Measurements from ENCODE around the gene NSUN3. TPM values are rescaled to one million over a fixed set of nuclear protein-coding genes. Genes with fewer than 3 reads are reported as not detected.

The NSUN3 gene
- total RNA-seq, result 10 to 100 TPM; 14.4 to 15.8 TPM

DNA sequence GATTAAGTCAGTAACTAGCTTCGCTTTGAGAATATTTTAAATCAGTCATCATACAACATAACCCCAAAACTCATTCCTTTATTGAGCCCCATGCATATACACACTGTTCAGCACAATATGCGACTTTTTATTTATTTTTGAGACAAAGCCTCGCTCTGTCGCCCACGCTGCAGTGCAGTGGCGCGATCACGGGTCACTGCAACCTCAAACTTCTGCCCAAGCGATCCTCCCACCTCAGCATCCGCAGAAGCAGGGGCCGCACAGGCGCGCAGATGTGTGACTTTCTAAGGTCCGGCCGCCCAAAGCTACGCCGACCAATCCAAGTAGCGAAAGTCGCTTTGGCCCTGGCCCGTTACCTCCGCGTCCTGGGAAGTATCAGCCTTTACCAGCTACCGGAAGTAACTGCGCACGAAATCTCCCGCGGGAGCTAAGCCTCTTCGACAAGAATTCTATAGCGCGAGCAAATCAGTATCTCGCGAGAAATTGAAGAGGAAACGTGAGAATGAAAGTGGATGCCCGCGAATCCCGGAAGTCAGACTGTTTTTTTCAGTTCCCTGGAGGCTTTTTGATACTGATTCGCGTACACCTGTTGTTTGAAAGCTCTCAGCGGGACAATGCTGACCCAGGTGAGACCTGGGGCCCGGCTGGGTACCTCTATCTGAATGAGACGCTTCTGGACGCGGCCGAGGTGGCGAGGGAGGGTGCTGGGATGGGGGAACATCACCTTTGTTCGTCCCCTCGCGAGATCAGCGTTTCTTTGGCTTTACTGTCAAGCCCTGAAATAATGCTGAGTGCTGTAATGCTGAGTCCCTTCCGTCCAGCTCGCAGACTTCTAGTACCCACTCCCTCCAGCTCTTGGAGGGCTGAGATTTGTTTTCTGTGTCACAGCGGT is at the start of gene NSUN3, which contains the start of gene DHFR2:
Gene NSUN3, plus strand, starts transcription at position 549 of the 892 bp plus-strand sequence. Its CDS starts 66 bp downstream, at position 615.
Gene DHFR2, minus strand, starts transcription at position 404 of the 892 bp plus-strand sequence. CDS start 1,405 bp downstream, outside the sequence.
- ATAC-seq (ENCODE audit: insufficient number of reproducible peaks, low FRiP score, low read depth), result peak; percentile 95
- TF ChIP-seq, protein P1, sequence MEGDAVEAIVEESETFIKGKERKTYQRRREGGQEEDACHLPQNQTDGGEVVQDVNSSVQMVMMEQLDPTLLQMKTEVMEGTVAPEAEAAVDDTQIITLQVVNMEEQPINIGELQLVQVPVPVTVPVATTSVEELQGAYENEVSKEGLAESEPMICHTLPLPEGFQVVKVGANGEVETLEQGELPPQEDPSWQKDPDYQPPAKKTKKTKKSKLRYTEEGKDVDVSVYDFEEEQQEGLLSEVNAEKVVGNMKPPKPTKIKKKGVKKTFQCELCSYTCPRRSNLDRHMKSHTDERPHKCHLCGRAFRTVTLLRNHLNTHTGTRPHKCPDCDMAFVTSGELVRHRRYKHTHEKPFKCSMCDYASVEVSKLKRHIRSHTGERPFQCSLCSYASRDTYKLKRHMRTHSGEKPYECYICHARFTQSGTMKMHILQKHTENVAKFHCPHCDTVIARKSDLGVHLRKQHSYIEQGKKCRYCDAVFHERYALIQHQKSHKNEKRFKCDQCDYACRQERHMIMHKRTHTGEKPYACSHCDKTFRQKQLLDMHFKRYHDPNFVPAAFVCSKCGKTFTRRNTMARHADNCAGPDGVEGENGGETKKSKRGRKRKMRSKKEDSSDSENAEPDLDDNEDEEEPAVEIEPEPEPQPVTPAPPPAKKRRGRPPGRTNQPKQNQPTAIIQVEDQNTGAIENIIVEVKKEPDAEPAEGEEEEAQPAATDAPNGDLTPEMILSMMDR (IDR thresholded peaks at IDR 0.05), result no peak
- H3K9me3 ChIP-seq, result no peaks in the 10 kb centered on the region
- H3K4me3 ChIP-seq, result peak within 1 kb of the TSS; percentile 84
- H3K27ac ChIP-seq, result peak within 1 kb of the TSS; percentile 91 to 97
- peak; percentile 79 for DNase-seq (ENCODE audit: low spot score)
- no peaks in the 10 kb centered on the region for H3K36me3 ChIP-seq
- peaks cover 18 to 33% of the 10 kb centered on the region in 2 donors for H3K4me1 ChIP-seq (ENCODE audit: control insufficient read depth in 1 of 2, low read depth in 2 of 2)
- no peaks in the 10 kb centered on the region for H3K27me3 ChIP-seq (replicated peaks; ENCODE audit: insufficient read depth)

DNA sequence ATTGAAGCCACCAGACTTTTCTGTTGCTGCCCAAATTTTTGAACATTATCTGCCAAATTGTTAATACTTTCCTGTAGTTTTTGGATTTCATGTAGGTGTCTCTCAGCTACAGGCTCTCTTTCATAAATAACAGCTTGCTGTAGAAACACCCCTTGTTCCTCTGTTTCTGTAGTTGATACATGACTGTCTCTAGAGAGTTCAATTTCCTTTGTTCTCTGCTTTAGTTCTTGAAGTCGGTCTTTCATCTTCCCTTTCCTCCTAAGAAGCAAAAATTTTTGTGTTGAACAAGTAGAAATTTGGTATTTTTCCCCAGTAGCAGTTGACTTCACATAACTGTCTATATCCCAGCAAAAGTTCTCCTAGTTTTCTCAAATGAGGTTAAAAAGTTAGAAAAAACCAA is 47.8 kb upstream of the NSUN3 start:
- H3K36me3 ChIP-seq, result no peaks in the 10 kb centered on the region
- no peaks in the 10 kb centered on the region for H3K27me3 ChIP-seq (replicated peaks; ENCODE audit: insufficient read depth)
- DNase-seq (ENCODE audit: low spot score) (no peak), ATAC-seq (ENCODE audit: insufficient number of reproducible peaks, low FRiP score, low read depth) (no peak)
- H3K9me3 ChIP-seq, result no peaks in the 10 kb centered on the region
- TF ChIP-seq, protein P1 (IDR thresholded peaks at IDR 0.05), result no peak
- H3K27ac ChIP-seq, result no peak overlapping the region
- H3K4me1 ChIP-seq (ENCODE audit: control insufficient read depth in 1 of 2, low read depth in 2 of 2), result no peaks in the 10 kb centered on the region
- no peak overlapping the region for H3K4me3 ChIP-seq

DNA sequence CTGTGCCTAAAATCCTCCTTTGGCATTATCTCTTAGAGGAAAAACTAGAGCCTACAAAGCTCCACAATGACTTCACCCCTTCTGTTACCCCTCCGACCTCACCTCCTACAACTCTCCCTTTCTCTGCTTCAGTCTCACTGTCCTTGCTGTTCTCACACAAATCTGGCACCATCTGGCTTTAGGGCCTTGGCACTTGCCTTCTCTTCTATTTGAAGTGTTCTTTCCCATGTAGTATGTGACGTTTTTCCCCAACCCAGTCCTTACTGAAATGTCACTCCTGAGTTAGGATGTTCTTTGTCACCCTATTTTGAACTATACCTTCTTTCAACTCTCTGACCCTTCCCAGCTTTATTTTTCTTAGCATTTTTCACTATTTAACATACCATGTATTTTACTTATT is 43.2 kb upstream of the NSUN3 start:
- H3K27ac ChIP-seq, result no peak overlapping the region
- TF ChIP-seq, protein P1 (IDR thresholded peaks at IDR 0.05), result no peak
- ATAC-seq (ENCODE audit: insufficient number of reproducible peaks, low FRiP score, low read depth), result no peak
- H3K27me3 ChIP-seq (replicated peaks; ENCODE audit: insufficient read depth), result no peaks in the 10 kb centered on the region
- no peaks in the 10 kb centered on the region for H3K36me3 ChIP-seq
- no peak for DNase-seq (ENCODE audit: low spot score)
- H3K4me1 ChIP-seq (ENCODE audit: control insufficient read depth in 1 of 2, low read depth in 2 of 2), result peaks cover 1 to 6% of the 10 kb centered on the region in 2 donors
- no peaks in the 10 kb centered on the region for H3K9me3 ChIP-seq
- H3K4me3 ChIP-seq, result no peak overlapping the region

DNA sequence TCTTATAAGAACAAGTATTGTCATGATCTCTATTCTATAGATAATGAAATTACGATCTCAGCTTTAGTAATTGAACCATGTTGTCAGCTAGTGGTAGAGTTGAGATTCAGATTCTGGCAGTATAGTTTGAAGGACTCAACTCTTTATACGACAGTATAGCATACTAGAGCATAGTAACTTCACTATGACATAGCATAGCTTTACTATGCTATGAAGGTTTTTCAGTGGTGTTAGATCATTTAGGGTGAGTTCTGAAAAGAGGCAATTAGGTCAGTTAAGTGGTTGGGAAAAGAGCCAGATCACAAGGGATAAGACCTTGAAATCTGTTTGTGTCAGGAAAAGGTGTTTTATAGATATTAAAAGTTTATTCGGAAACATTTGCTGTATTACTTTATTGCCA is 42.6 kb upstream of the NSUN3 start:
- H3K4me3 ChIP-seq, result no peak overlapping the region
- no peaks in the 10 kb centered on the region for H3K36me3 ChIP-seq
- H3K4me1 ChIP-seq (ENCODE audit: control insufficient read depth in 1 of 2, low read depth in 2 of 2), result peaks cover 2 to 9% of the 10 kb centered on the region in 2 donors
- H3K9me3 ChIP-seq, result no peaks in the 10 kb centered on the region
- no peak overlapping the region for H3K27ac ChIP-seq
- DNase-seq (ENCODE audit: low spot score) (no peak), ATAC-seq (ENCODE audit: insufficient number of reproducible peaks, low FRiP score, low read depth) (no peak)
- no peaks in the 10 kb centered on the region for H3K27me3 ChIP-seq (replicated peaks; ENCODE audit: insufficient read depth)
- TF ChIP-seq, protein P1 (IDR thresholded peaks at IDR 0.05), result no peak

DNA sequence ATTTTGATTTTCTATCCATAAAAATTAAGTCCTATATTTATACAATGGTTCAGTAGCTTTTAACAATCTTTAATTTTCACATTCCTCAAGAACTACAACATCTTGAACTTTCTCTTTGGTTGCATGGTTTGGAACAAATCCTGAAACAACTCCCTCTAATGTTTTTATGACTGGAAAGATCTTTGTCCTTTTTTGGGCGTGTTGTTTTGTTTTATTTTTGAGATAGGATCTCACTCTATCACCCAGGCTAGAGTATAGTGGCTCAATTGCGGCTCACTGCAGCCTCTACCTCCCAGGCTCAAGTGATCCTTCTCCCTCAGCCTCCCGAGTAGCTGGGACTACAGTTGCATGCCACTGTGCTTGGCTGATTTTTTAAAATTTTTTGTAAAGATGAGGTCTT is 38.5 kb upstream of the NSUN3 start:
- DNase-seq (ENCODE audit: low spot score), result no peak
- no peak for ATAC-seq (ENCODE audit: insufficient number of reproducible peaks, low FRiP score, low read depth)
- TF ChIP-seq, protein P1 (IDR thresholded peaks at IDR 0.05), result no peak
- H3K4me3 ChIP-seq, result peak overlapping the region; percentile 53
- H3K36me3 ChIP-seq, result no peaks in the 10 kb centered on the region
- peaks cover 2 to 10% of the 10 kb centered on the region in 2 donors for H3K4me1 ChIP-seq (ENCODE audit: control insufficient read depth in 1 of 2, low read depth in 2 of 2)
- no peaks in the 10 kb centered on the region for H3K27me3 ChIP-seq (replicated peaks; ENCODE audit: insufficient read depth)
- no peaks in the 10 kb centered on the region for H3K9me3 ChIP-seq
- peak overlapping the region in 1 of 2 donors; percentile 50 for H3K27ac ChIP-seq
